Measurements from ENCODE around the gene TIMM50. TPM values are rescaled to one million over a fixed set of nuclear protein-coding genes. Genes with fewer than 3 reads are reported as not detected.
"Not testable (repeated sequence)": the region's sequence is repeated elsewhere in the genome, so short reads cannot be mapped to it uniquely, and the experiment has no call there.

Gene TIMM50
- total and polyA plus RNA-seq, 8 donors: 35.0 to 106 (median 50.5) TPM

DNA sequence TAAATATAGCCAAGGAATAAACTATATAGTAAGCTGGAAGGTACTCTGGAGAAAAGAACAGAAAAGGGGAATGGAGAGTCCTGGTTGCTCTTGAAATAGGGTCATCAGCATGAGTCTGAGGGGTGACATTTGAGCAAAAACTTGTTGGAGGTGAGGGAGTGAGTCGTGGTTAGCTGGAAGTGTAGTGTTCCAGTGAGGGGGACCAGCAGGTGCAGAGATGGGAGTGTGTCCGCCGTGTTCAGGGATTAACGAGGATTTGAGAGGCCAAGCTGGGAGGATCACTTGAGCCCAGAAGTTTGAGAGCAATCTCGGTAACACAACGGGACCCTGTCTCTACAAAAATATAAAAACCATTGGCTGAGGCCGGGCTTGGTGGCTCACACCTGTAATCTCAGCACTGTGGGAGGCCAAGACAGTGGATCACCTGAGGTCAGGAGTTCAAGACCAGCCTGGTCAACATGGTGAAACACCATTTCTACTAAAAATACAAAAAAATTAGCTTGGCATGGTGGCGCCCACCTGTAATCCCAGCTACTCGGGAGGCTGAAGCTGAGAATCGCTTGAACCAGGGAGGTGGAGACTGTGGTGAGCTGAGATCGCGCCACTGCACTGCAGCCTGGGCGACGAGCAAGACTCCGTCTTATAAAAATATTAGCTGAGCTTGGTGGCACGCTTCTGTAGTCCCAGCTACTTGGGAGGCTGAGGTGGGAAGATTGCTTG, 34.1 kb upstream of the TIMM50 start:
- H3K9me3 ChIP-seq: no peaks in the 10 kb centered on the region
- peak overlapping the region in 4 of 5 donors; percentile 88 to 96 (median 95) for H3K27ac ChIP-seq
- H3K4me3 ChIP-seq: peak overlapping the region; percentile 68 to 97 (median 86)
- no peaks in the 10 kb centered on the region for H3K27me3 ChIP-seq
- 75 to 83% (median 80%) methylated on average over 16 of the region's 16 CpGs for WGBS, 5 donors
- H3K36me3 ChIP-seq: peaks cover 0 to 23% (median 13%) of the 10 kb centered on the region in 4 donors
- peaks cover 20 to 67% (median 47%) of the 10 kb centered on the region in 4 donors for H3K4me1 ChIP-seq
- TF ChIP-seq CTCF (IDR thresholded peaks at IDR 0.05) (no peak), POLR2AphosphoS5 (IDR thresholded peaks at IDR 0.05) (no peak), EP300 (IDR thresholded peaks at IDR 0.05) (no peak), POLR2A (IDR thresholded peaks at IDR 0.05) (no peak)
- intact Hi-C loops (cut with DNase I; ENCODE audit: low total_unique reads): no loop called here
- no peak for DNase-seq

DNA sequence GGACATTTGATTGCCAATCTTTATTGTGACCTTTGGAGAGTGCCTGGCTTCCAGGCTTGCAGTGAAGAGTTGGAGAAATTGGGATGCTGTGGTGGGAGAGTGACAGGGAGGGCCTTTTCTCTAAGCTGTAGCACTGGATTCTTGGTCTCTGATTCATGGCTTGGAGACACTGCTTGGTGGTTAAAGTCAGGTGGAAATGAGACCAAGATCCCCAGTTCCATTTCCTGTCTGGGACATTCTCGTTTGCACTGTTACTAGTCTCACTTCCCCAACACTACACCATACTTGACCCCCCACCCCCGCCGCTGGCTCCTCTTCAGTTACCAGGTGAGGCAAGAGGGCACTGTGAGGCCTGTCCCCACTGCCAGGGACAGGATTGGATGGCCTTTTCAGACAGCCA, 32.4 kb upstream of the TIMM50 start:
- no peak overlapping the region for H3K27ac ChIP-seq

GRCh38 chr19:39449116-39449797, 31.4 kb upstream of the TIMM50 start:
- no peak overlapping the region for H3K4me3 ChIP-seq

More for the DNA sequence above, 32.4 kb upstream of the TIMM50 start:
- no peaks in the 10 kb centered on the region for H3K9me3 ChIP-seq
- TF ChIP-seq POLR2A (IDR thresholded peaks at IDR 0.05): no peak
- TF ChIP-seq CTCF (IDR thresholded peaks at IDR 0.05): no peak
- TF ChIP-seq EP300 (IDR thresholded peaks at IDR 0.05): no peak
- TF ChIP-seq POLR2AphosphoS5 (IDR thresholded peaks at IDR 0.05): no peak
- 66 to 77% (median 75%) methylated on average over 3 of the region's 3 CpGs for WGBS, 5 donors
- peaks cover 20 to 77% (median 47%) of the 10 kb centered on the region in 4 donors for H3K4me1 ChIP-seq
- intact Hi-C loops (cut with DNase I; ENCODE audit: low total_unique reads): no loop called here
- H3K4me3 ChIP-seq: peak overlapping the region in 1 of 4 donors; percentile 87
- no peak for DNase-seq
- H3K36me3 ChIP-seq: peaks cover 6 to 37% (median 29%) of the 10 kb centered on the region in 4 donors
- no peaks in the 10 kb centered on the region for H3K27me3 ChIP-seq

GRCh38 chr19:39451257-39451656, 29.4 kb upstream of the TIMM50 start:
- whole genome bisulfite sequencing, 5 donors: 95 to 97% (median 96%) methylated on average over 8 of the region's 8 CpGs
- DNase-seq; H3K9me3 ChIP-seq; H3K27ac ChIP-seq; intact Hi-C loops (cut with DNase I; ENCODE audit: low total_unique reads); H3K4me3 ChIP-seq; H3K27me3 ChIP-seq: not testable (repeated sequence)
- H3K36me3 ChIP-seq: peaks cover 23 to 67% (median 57%) of the 10 kb centered on the region in 4 donors
- H3K4me1 ChIP-seq: peaks cover 16 to 62% (median 40%) of the 10 kb centered on the region in 4 donors

More at GRCh38 chr19:39449116-39449797, 31.4 kb upstream of the TIMM50 start:
- no peak for DNase-seq
- WGBS, 5 donors: 69 to 79% (median 75%) methylated on average over 8 of the region's 8 CpGs
- peaks cover 14 to 47% (median 39%) of the 10 kb centered on the region in 4 donors for H3K36me3 ChIP-seq
- H3K27me3 ChIP-seq: no peaks in the 10 kb centered on the region
- intact Hi-C loops (cut with DNase I; ENCODE audit: low total_unique reads): no loop called here
- TF ChIP-seq CTCF (IDR thresholded peaks at IDR 0.05) (no peak), EP300 (IDR thresholded peaks at IDR 0.05) (no peak), POLR2AphosphoS5 (IDR thresholded peaks at IDR 0.05) (no peak), POLR2A (IDR thresholded peaks at IDR 0.05) (no peak)
- peaks cover 20 to 72% (median 45%) of the 10 kb centered on the region in 4 donors for H3K4me1 ChIP-seq
- no peak overlapping the region for H3K27ac ChIP-seq
- no peaks in the 10 kb centered on the region for H3K9me3 ChIP-seq
